Tibial nerve (tissue), 3 donors: ENCODE results near the gene TSPAN5.

Source experiments
- POLR2A ChIP-seq, 2 donors: fragments of 450-650 bp; IDR thresholded peaks; one replicate each; pipeline ENCODE4 v1.6.1; 2017; ENCODE audit warnings: antibody characterized with exemption in 2 of 2, mild to moderate bottlenecking in 2 of 2, moderate library complexity in 2 of 2
- TF ChIP-seq, protein P1 (sequence below), 5 experiments: fragments of 200-600 bp in 3 of 5; fragments of 450-650 bp in 2 of 5; sonication (generic) in 3 of 5; IDR thresholded peaks; one replicate each; pipeline ENCODE4 v1.5.1; 2016 to 2019; ENCODE audit warnings: antibody characterized with exemption in 5 of 5, mild to moderate bottlenecking in 3 of 5, moderate library complexity in 2 of 5

DNA sequence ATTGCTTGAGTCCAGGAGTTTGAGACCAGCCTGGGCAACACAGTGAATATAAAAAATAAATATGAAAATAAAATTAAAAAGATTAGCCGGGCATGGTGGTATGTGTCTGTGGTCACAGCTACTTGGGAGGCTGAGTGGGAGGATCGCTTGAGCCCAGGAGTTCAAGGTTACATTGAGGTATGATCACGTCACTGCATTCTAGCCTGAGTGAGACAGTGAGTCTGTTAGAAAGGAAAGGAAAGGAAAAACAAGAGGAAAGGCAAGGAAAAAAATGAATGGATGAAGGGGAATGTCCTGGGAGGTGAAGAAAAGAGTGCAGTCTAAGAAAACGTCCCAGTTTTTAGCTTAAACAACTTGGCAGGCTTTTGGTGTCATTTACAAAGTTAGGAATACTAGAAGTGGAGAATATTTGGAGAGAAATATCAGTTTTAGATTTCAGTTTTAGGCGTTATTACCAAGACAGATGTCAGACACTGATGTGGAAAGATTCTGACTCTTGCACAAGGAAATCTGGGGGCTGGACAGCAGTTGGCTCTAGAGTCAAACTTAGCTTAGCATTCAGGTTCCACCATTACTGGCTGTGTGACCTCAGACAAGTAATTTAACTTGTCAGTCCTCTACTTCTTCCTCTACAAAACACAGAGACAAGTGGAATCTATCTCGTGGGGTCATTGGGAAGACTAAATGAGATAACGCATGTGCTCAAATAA lies 139.0 kb downstream of the TSPAN5 start:
- no peak for TF ChIP-seq POLR2A (IDR thresholded peaks at IDR 0.05)
- TF ChIP-seq, protein P1, sequence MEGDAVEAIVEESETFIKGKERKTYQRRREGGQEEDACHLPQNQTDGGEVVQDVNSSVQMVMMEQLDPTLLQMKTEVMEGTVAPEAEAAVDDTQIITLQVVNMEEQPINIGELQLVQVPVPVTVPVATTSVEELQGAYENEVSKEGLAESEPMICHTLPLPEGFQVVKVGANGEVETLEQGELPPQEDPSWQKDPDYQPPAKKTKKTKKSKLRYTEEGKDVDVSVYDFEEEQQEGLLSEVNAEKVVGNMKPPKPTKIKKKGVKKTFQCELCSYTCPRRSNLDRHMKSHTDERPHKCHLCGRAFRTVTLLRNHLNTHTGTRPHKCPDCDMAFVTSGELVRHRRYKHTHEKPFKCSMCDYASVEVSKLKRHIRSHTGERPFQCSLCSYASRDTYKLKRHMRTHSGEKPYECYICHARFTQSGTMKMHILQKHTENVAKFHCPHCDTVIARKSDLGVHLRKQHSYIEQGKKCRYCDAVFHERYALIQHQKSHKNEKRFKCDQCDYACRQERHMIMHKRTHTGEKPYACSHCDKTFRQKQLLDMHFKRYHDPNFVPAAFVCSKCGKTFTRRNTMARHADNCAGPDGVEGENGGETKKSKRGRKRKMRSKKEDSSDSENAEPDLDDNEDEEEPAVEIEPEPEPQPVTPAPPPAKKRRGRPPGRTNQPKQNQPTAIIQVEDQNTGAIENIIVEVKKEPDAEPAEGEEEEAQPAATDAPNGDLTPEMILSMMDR (IDR thresholded peaks at IDR 0.05), result no peak
